K562 (cell line): ENCODE measurements around the gene FYB2.

Experiments
- BACH1 ChIP-seq: fragments of 200-800 bp; sonication (Bioruptor generic); IDR thresholded peaks from 2 replicates; pipeline ENCODE4 v1.6.1; 2016; ENCODE audit warnings: missing genetic modification characterization, missing compliant biosample characterization
- EGR1 ChIP-seq: fragments of 450-650 bp; conservative IDR thresholded peaks from 2 replicates; pipeline ENCODE4 v1.6.1; 2017; ENCODE audit warnings: mild to moderate bottlenecking
- ELF2 ChIP-seq: fragments of 250-450 bp; sonication (Bioruptor Pico); IDR thresholded peaks from 2 replicates; pipeline ENCODE4 v1.5.0; 2021; ENCODE audit warnings: mild to moderate bottlenecking
- RERE ChIP-seq: sonication (generic); formaldehyde crosslinking; IDR thresholded peaks from 2 replicates; pipeline ENCODE4 v1.8.0; 2023; ENCODE audit warnings: missing genetic modification reagents, mild to moderate bottlenecking, borderline replicate concordance
- TAF7 ChIP-seq: fragments of 450-650 bp; IDR thresholded peaks from 2 replicates; pipeline ENCODE4 v1.6.1; 2016; ENCODE audit warnings: missing genetic modification characterization, missing compliant biosample characterization
- ZBTB8A ChIP-seq: fragments of 450-650 bp; IDR thresholded peaks from 2 replicates; pipeline ENCODE4 v1.6.1; 2018; ENCODE audit warnings: mild to moderate bottlenecking, moderate library complexity; ENCODE audit not compliant: partially characterized antibody

- TF ChIP-seq RERE (CRISPR knock-in tag) (no peak), ZBTB8A (no peak), EGR1 (no peak), BACH1 (no peak), TAF7 (tag) (no peak), ELF2 (CRISPR knock-in tag) (no peak)
These were observed 2.9 kb downstream of the FYB2 start for GRCh38 chr1:56816264-56816663.
